ENCODE data around the gene BABAM2. TPM values are rescaled to one million over a fixed set of nuclear protein-coding genes. Genes with fewer than 3 reads are reported as not detected.
A peak's percentile ranks its signal among the peaks of the same experiment; 100 is the strongest.
"Not testable (repeated sequence)": the region's sequence is repeated elsewhere in the genome, so short reads cannot be mapped to it uniquely, and the experiment has no call there.

Gene BABAM2
- total and polyA plus RNA-seq, 2 experiments from 2014 or later: 35.2 to 46.1 TPM

GRCh38 chr2:28103611-28104010 lies 213.1 kb downstream of the BABAM2 start:
- no peak for DNase-seq
- Histone ChIP-seq H4K20me1 (ENCODE audit: insufficient read depth) (no peaks in the 10 kb centered on the region), H3K4me1 (ENCODE audit: insufficient read depth) (peaks cover 42% of the 10 kb centered on the region), H3K9ac (no peak overlapping the region), H3F3A (ENCODE audit: insufficient read depth) (peaks cover 34% of the 10 kb centered on the region), H2AFZ (no peak overlapping the region), H3K9me2 (ENCODE audit: insufficient read depth) (peaks cover 7% of the 10 kb centered on the region), H3K79me2 (ENCODE audit: insufficient read depth) (no peaks in the 10 kb centered on the region), H3K4me3 (no peak overlapping the region), H3K36me3 (ENCODE audit: low read depth) (no peaks in the 10 kb centered on the region), H3K27me3 (replicated peaks; ENCODE audit: insufficient read depth) (no peaks in the 10 kb centered on the region), H3K27ac (no peak overlapping the region), H3K4me2 (ENCODE audit: unreplicated experiment) (no peak overlapping the region), H3K9me3 (ENCODE audit: low read depth) (no peaks in the 10 kb centered on the region)
- 90 to 92% methylated on average over 2 of the region's 2 CpGs for WGBS, 2 experiments (ENCODE audit: low coverage in 1 of 2, low lambda C conversion rate in 2 of 2, missing lambda C conversion rate in 2 of 2)
- in situ Hi-C loops (cut with MboI): no loop called here
- TF ChIP-seq EZH2phosphoT487 (IDR thresholded peaks at IDR 0.05; ENCODE audit: insufficient read depth, low read depth): no peak
- no peak for TF ChIP-seq EZH2 (IDR thresholded peaks at IDR 0.05; ENCODE audit: insufficient read depth, poor library complexity, severe bottlenecking)

GRCh38 chr2:28108143-28108542 lies 217.6 kb downstream of the BABAM2 start:
- Histone ChIP-seq H3K79me2 (ENCODE audit: insufficient read depth) (no peaks in the 10 kb centered on the region), H2AFZ (no peak overlapping the region), H3K4me3 (no peak overlapping the region)

GRCh38 chr2:28113771-28114170 lies 223.2 kb downstream of the BABAM2 start:
- H3K36me3 ChIP-seq (ENCODE audit: low read depth); H3K27me3 ChIP-seq (replicated peaks; ENCODE audit: insufficient read depth); H3K9me2 ChIP-seq (ENCODE audit: insufficient read depth); H3K4me2 ChIP-seq (ENCODE audit: unreplicated experiment); H3K27ac ChIP-seq; H3K79me2 ChIP-seq (ENCODE audit: insufficient read depth); H3K4me3 ChIP-seq; H2AFZ ChIP-seq; H3K9me3 ChIP-seq (ENCODE audit: low read depth); in situ Hi-C loops (cut with MboI); H3F3A ChIP-seq (ENCODE audit: insufficient read depth); H3K9ac ChIP-seq; H3K4me1 ChIP-seq (ENCODE audit: insufficient read depth); H4K20me1 ChIP-seq (ENCODE audit: insufficient read depth): not testable (repeated sequence)
- DNase-seq: peak; percentile 37

More at GRCh38 chr2:28108143-28108542, 217.6 kb downstream of the BABAM2 start:
- in situ Hi-C loops (cut with MboI): no loop called here
- no peaks in the 10 kb centered on the region for H4K20me1 ChIP-seq (ENCODE audit: insufficient read depth)
- H3K9ac ChIP-seq: peak overlapping the region; percentile 16; the same call in 1 of the 2 replicates
- H3K4me1 ChIP-seq (ENCODE audit: insufficient read depth): peaks cover 24% of the 10 kb centered on the region
- peaks cover 19% of the 10 kb centered on the region for H3F3A ChIP-seq (ENCODE audit: insufficient read depth)
- WGBS, 2 experiments (ENCODE audit: low coverage in 1 of 2, low lambda C conversion rate in 2 of 2, missing lambda C conversion rate in 2 of 2): 3 to 4% methylated on average over 2 of the region's 2 CpGs
- H3K4me2 ChIP-seq (ENCODE audit: unreplicated experiment): peak overlapping the region; percentile 29
- H3K9me2 ChIP-seq (ENCODE audit: insufficient read depth): peaks cover 7% of the 10 kb centered on the region
- H3K36me3 ChIP-seq (ENCODE audit: low read depth): no peaks in the 10 kb centered on the region
- DNase-seq: peak; percentile 85
- peak overlapping the region; percentile 64 for H3K27ac ChIP-seq
- no peaks in the 10 kb centered on the region for H3K27me3 ChIP-seq (replicated peaks; ENCODE audit: insufficient read depth)
- peak; percentile 71; the same call in 1 of the 2 replicates for TF ChIP-seq EZH2phosphoT487 (IDR thresholded peaks at IDR 0.05; ENCODE audit: insufficient read depth, low read depth)
- TF ChIP-seq EZH2 (IDR thresholded peaks at IDR 0.05; ENCODE audit: insufficient read depth, poor library complexity, severe bottlenecking): no peak
- no peaks in the 10 kb centered on the region for H3K9me3 ChIP-seq (ENCODE audit: low read depth)

GRCh38 chr2:28117104-28117596 lies 226.6 kb downstream of the BABAM2 start:
- Histone ChIP-seq H3K36me3 (ENCODE audit: low read depth) (no peaks in the 10 kb centered on the region), H3K27me3 (replicated peaks; ENCODE audit: insufficient read depth) (no peaks in the 10 kb centered on the region), H4K20me1 (ENCODE audit: insufficient read depth) (no peaks in the 10 kb centered on the region), H3K9ac (no peak overlapping the region), H3K27ac (no peak overlapping the region), H3K4me1 (ENCODE audit: insufficient read depth) (peaks cover 7% of the 10 kb centered on the region; the same call in 1 of the 2 replicates), H3K4me3 (no peak overlapping the region), H3K9me3 (ENCODE audit: low read depth) (no peaks in the 10 kb centered on the region), H3K9me2 (ENCODE audit: insufficient read depth) (no peaks in the 10 kb centered on the region), H2AFZ (no peak overlapping the region), H3F3A (ENCODE audit: insufficient read depth) (peaks cover 7% of the 10 kb centered on the region; the same call in 1 of the 2 replicates), H3K79me2 (ENCODE audit: insufficient read depth) (no peaks in the 10 kb centered on the region), H3K4me2 (ENCODE audit: unreplicated experiment) (no peak overlapping the region)
- DNase-seq: no peak
- TF ChIP-seq EZH2 (IDR thresholded peaks at IDR 0.05; ENCODE audit: insufficient read depth, poor library complexity, severe bottlenecking): no peak
- no peak for TF ChIP-seq EZH2phosphoT487 (IDR thresholded peaks at IDR 0.05; ENCODE audit: insufficient read depth, low read depth)
- 93 to 98% methylated on average over 2 of the region's 2 CpGs for WGBS, 2 experiments (ENCODE audit: low coverage in 1 of 2, low lambda C conversion rate in 2 of 2, missing lambda C conversion rate in 2 of 2)
- in situ Hi-C loops (cut with MboI): no loop called here

- 82 to 90% methylated on average over 1 of the region's 1 CpG for WGBS, 2 experiments (ENCODE audit: low coverage in 1 of 2, low lambda C conversion rate in 2 of 2, missing lambda C conversion rate in 2 of 2)
- H3K79me2 ChIP-seq (ENCODE audit: insufficient read depth): no peaks in the 10 kb centered on the region
- no peak for DNase-seq
Observed at GRCh38 chr2:28119631-28120030, 229.1 kb downstream of the BABAM2 start.

More at GRCh38 chr2:28119631-28120030, 229.1 kb downstream of the BABAM2 start:
- Histone ChIP-seq H2AFZ (no peak overlapping the region), H3K27me3 (replicated peaks; ENCODE audit: insufficient read depth) (no peaks in the 10 kb centered on the region), H4K20me1 (ENCODE audit: insufficient read depth) (no peaks in the 10 kb centered on the region), H3K9ac (no peak overlapping the region), H3K4me1 (ENCODE audit: insufficient read depth) (0 out of 2 replicates have a peak, but pooled peaks cover 5% of the 10 kb centered on the region), H3K4me2 (ENCODE audit: unreplicated experiment) (no peak overlapping the region), H3K4me3 (no peak overlapping the region), H3K36me3 (ENCODE audit: low read depth) (no peaks in the 10 kb centered on the region), H3K27ac (no peak overlapping the region), H3F3A (ENCODE audit: insufficient read depth) (no peaks in the 10 kb centered on the region), H3K9me3 (ENCODE audit: low read depth) (no peaks in the 10 kb centered on the region), H3K9me2 (ENCODE audit: insufficient read depth) (no peaks in the 10 kb centered on the region)
- no peak for TF ChIP-seq EZH2phosphoT487 (IDR thresholded peaks at IDR 0.05; ENCODE audit: insufficient read depth, low read depth)
- no peak for TF ChIP-seq EZH2 (IDR thresholded peaks at IDR 0.05; ENCODE audit: insufficient read depth, poor library complexity, severe bottlenecking)
- in situ Hi-C loops (cut with MboI): no loop called here
